NT2/D1 (cell line): ENCODE measurements around the gene CD4.

Experiments
- SUZ12 ChIP-seq: IDR thresholded peaks from 2 replicates; pipeline ENCODE4 v1.6.1; 2011; ENCODE audit not compliant: insufficient read length, insufficient read depth; ENCODE audit errors: extremely low read depth
- ZNF274 ChIP-seq: IDR thresholded peaks from 2 replicates; pipeline ENCODE4 v1.6.1; 2011; ENCODE audit warnings: mild to moderate bottlenecking, low read depth, low read length

DNA sequence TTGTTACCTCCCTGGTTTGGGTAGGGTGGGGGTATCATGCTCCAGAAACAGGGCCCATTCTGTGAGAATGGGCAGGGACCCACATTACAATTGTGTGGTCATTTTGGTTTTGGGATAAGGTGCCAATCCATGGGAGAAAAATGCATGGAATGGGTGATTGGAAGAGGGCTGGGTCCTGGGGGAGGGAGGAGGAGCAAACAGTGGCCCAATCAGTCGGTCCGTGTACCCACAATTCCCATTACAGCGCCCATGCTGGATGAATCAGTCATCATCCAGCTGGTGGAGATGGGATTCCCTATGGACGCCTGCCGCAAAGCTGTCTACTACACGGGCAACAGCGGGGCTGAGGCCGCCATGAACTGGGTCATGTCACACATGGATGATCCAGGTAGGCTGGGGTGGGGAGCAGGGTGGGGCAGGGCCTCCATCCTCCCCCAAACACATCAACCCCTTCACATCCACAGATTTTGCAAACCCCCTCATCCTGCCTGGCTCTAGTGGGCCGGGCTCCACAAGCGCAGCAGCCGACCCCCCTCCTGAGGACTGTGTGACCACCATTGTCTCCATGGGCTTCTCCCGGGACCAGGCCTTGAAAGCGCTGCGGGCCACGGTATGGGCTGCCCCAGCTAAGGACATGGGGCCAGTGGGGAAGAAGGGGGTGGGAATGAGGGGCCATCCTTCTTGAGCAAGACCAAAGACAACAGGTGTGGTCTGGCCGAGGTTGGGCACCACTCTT lies 74.4 kb downstream of the CD4 start:
- TF ChIP-seq ZNF274 = no peak
- TF ChIP-seq SUZ12 = no peak
